Neural crest cell (in vitro differentiated cells): ENCODE data around the gene PLA2G3. TPM values are rescaled to one million over a fixed set of nuclear protein-coding genes. Genes with fewer than 3 reads are reported as not detected.
"Not testable (repeated sequence)": the region's sequence is repeated elsewhere in the genome, so short reads cannot be mapped to it uniquely, and the experiment has no call there.

Source experiments
- DNase-seq: peaks from one replicate; pipeline ENCODE4 v3.0.0; 2021; ENCODE audit warnings: low read depth, mixed read lengths, low spot score
- H3K27ac Mint-ChIP-seq: one replicate; pipeline ENCODE4 v1.8.0; 2021; ENCODE audit warnings: mild to moderate bottlenecking, mixed read lengths; ENCODE audit not compliant: unreplicated experiment
- H3K27me3 Mint-ChIP-seq: 2 replicates; pipeline ENCODE4 v1.8.0; 2021; ENCODE audit warnings: low read depth, mild to moderate bottlenecking, mixed read lengths
- H3K36me3 Mint-ChIP-seq: 2 replicates; pipeline ENCODE4 v1.8.0; 2021; ENCODE audit warnings: low read depth, mild to moderate bottlenecking, mixed read lengths
- H3K4me1 Mint-ChIP-seq: 2 replicates; pipeline ENCODE4 v1.8.0; 2021; ENCODE audit warnings: mixed read lengths
- H3K4me3 Mint-ChIP-seq: one replicate; pipeline ENCODE4 v1.8.0; 2021; ENCODE audit warnings: mild to moderate bottlenecking, mixed read lengths
- H3K9me3 Mint-ChIP-seq: 2 replicates; pipeline ENCODE4 v1.8.0; 2021; ENCODE audit warnings: mixed read lengths
- CTCF ChIP-seq: fragments of 200-600 bp; sonication (generic); conservative IDR thresholded peaks from 2 replicates; pipeline ENCODE4 v1.5.0; 2021; ENCODE audit warnings: antibody characterized with exemption, mild to moderate bottlenecking
- total RNA-seq: library from RNA; stranded (reverse); gene quantifications from 2 replicates; pipeline ENCODE4 v1.2.1, GENCODE V29; 2021

PLA2G3 gene
- total RNA-seq, 1 donor from 2014 or later, result 24.7 TPM

DNA sequence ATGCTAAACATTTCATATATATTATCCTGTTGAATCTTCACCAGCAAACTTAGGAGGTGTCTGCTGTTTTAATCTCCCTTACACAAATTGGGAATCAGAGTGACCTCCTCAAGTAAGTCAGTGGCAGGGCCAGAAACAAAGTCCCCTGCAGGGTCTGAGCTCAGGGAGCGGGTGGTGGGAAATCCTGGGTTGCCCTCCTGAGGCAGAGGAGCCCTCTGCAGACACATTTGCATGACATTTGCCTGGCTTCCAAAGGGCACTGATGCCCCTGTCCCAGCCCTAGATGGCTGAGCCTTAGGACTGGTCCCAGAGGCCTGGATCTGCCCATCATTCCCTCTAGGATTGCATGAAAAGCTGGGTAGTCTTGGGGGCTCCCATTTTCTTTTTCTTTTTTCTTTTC, 19.7 kb downstream of the PLA2G3 start:
- peaks cover 11% of the 10 kb centered on the region for H3K4me1 Mint-ChIP-seq
- DNase-seq, result no peak

GRCh38 chr22:31120230-31120629, 20.1 kb downstream of the PLA2G3 start:
- Mint-ChIP-seq H3K27me3 (no peaks in the 10 kb centered on the region), H3K36me3 (no peaks in the 10 kb centered on the region), H3K27ac (no peak overlapping the region), H3K4me3 (no peak overlapping the region), H3K9me3 (no peaks in the 10 kb centered on the region), H3K4me1 (peaks cover 11% of the 10 kb centered on the region)
- no peak for DNase-seq
- TF ChIP-seq CTCF, result no peak

More for the DNA sequence above, 19.7 kb downstream of the PLA2G3 start:
- Mint-ChIP-seq H3K9me3 (no peaks in the 10 kb centered on the region), H3K36me3 (no peaks in the 10 kb centered on the region), H3K4me3 (no peak overlapping the region), H3K27me3 (no peaks in the 10 kb centered on the region), H3K27ac (no peak overlapping the region)
- no peak for TF ChIP-seq CTCF

DNA sequence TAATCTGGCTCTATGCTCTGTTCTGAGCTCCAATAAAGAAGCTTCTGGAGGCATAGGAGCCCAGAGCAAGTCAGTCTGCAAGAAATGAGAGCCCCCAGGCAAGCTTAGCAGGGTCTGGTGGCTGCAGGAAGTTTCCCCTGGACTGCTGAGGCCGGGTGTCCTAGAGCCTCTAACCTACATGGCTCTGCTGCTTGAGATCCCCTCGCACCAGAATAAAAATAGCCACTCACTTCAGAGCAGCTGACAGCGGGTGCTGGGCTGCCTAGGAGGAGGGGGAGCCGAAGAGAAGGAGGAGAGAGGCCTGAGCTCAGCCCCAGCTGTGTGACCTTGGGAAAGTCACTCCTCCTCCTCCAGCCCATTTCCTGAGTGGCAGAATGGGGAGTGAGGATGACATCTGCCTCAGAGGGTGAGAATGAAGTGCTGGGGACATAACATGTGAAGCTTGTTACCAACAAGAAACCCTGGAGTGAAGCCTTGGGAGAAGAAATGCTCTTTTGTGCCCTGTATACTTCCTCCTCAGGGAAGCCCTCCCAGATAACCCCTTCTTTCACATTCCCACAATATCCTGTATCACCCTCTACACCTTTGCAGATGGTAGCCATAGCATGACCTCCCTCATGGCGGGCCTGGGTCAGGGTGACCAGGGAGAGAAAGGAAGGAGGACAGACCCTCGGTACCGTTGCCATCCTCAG, 21.1 kb downstream of the PLA2G3 start:
- Mint-ChIP-seq H3K4me1 (peaks cover 11% of the 10 kb centered on the region), H3K27me3 (no peaks in the 10 kb centered on the region), H3K4me3 (no peak overlapping the region), H3K9me3 (no peaks in the 10 kb centered on the region), H3K27ac (peak overlapping the region; percentile 52), H3K36me3 (no peaks in the 10 kb centered on the region)
- TF ChIP-seq CTCF, result no peak
- DNase-seq, result no peak

DNA sequence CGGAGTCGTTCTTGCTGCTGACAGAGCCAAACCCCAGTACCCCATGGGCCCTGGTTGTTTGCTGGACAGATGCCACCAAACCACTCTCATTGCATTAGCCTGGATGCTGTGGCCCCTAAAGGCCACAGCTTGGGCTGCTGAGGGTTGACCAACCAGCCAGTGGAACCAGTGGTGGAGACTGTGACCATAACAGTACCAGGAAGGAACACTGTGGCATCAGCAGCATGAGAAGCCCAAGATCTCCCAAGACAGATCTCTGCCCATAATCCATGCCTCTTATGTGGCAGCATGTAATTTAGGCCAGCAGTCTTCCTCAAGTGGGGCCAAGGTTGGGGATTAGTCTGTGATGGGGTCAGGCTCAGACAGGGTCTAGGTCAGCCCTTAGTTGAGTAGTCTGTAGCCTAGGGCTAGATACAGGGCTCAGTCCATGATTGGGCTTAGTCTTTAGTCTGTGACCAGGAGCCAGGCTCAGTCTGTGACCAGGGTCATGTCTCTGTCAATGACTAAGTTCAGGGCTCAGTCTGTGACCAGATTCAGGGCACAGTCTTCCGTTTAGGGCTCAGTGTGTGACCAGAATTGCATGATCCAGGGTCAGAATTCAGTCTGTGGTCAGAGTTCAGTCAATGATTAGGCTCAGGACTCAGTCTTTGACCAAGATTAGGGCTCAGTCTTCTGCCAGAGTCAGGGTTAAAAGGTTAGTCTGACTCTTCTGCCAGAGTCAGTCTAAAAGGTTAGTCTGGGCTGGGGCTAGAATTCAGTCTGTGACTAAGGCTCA, 22.1 kb downstream of the PLA2G3 start:
- H3K27me3 Mint-ChIP-seq, result no peaks in the 10 kb centered on the region

GRCh38 chr22:31112547-31113091, 27.7 kb downstream of the PLA2G3 start:
- not testable (repeated sequence) for H3K4me1 Mint-ChIP-seq, H3K9me3 Mint-ChIP-seq, H3K27ac Mint-ChIP-seq, H3K36me3 Mint-ChIP-seq, H3K4me3 Mint-ChIP-seq, H3K27me3 Mint-ChIP-seq, DNase-seq

More for the DNA sequence above, 22.1 kb downstream of the PLA2G3 start:
- Mint-ChIP-seq H3K4me1 (peaks cover 3% of the 10 kb centered on the region), H3K9me3 (no peaks in the 10 kb centered on the region), H3K36me3 (no peaks in the 10 kb centered on the region), H3K4me3 (no peak overlapping the region), H3K27ac (no peak overlapping the region)
- no peak for TF ChIP-seq CTCF
- DNase-seq, result no peak

GRCh38 chr22:31107894-31108218, 32.5 kb downstream of the PLA2G3 start:
- peaks cover 14% of the 10 kb centered on the region for H3K27me3 Mint-ChIP-seq
- H3K9me3 Mint-ChIP-seq, result no peaks in the 10 kb centered on the region
- no peak for DNase-seq
- H3K27ac Mint-ChIP-seq, result no peak overlapping the region
- peaks cover 6% of the 10 kb centered on the region for H3K4me1 Mint-ChIP-seq
- H3K4me3 Mint-ChIP-seq, result peak overlapping the region; percentile 78
- H3K36me3 Mint-ChIP-seq, result no peaks in the 10 kb centered on the region
- TF ChIP-seq CTCF, result peak; percentile 9
